GM18508 (cell line): Measurements from ENCODE around the gene AFAP1.

Source experiments
- ATAC-seq: cut with Tn5 transposase; IDR thresholded peaks from one replicate; pipeline ENCODE4 v1.9.1; 2021; ENCODE audit warnings: moderate number of reproducible peaks; ENCODE audit not compliant: insufficient read depth, unreplicated experiment

Gene AFAP1

DNA sequence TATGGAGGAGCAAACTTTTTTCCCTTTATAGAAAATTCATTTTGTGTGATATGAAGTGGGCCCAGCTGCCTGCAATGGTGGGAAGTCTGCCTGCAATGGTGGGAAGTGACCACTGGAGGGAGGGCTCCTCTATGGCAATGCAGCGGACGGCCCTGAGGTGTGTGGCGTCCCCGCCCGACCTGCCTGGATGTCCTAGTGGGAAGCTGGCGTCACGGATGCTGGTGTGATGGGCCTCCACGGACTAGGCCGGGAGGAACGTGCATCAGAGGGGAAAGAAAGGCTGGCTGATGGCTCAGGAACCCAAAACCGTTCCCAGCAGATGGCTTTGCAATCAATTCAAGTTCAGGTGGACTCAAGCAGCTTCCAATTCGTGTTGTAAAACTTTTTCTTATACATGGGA lies 177.9 kb downstream of the AFAP1 start:
- ATAC-seq: no peak

DNA sequence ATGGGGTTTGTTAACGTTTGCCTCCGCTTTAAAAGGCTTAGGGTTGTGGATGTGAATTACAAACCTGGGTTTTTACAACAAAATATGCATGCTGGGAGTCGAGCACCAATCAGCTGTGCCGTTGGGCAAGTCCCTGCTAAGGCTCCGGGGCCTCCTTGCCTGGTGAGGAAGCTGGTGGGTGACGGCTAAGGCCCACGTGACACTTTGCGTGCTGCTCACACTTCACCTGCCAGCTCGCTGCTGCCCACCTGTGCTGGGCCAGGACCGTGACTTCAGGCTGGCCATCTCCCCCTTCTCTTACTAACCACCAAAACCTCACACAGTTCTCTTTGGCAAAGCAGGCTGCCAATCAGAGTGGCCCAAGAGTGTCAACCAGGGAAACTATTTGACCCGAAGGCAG lies 178.3 kb downstream of the AFAP1 start:
- no peak for ATAC-seq

GRCh38 chr4:7760706-7761105 lies 179.0 kb downstream of the AFAP1 start:
- ATAC-seq: no peak

DNA sequence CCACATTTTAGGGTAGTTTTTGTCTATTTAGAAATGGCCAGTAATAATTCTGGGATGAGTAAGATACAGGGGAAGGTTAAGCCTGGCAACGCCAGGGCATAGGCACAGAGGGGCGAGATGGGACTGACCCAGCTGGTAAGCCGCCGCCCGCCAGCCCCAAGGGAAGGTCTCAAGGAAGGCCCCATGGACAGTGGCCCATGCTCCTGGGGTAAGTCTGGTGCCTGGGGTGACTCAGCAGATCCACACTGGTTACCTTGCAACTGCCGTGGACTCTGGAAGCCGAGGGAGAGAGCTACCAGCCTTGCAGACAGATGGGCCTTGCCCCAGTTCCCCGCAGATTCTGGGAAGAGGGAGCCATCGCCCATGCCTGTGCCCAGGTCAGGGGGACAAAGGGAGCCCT lies 179.4 kb downstream of the AFAP1 start:
- ATAC-seq: no peak

DNA sequence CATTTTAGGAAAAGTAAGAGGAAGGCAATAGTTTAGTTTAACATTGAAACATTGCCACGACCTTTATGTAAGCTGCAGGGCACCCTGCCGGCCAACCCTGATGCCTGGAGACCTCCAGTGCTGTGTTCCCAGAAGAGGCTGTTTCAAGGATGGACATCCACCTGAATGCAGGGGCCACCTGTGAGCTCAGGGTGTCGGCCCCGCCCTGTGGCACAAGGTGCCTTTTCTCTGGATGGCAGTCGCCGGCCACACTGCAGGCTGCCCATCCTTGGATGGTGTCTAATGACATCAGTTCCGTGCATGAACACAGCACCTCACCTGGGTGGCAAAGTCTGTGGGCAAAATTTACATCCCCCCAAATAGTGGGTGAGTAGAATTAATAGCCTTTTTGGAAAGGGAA lies 180.0 kb downstream of the AFAP1 start:
- no peak for ATAC-seq

DNA sequence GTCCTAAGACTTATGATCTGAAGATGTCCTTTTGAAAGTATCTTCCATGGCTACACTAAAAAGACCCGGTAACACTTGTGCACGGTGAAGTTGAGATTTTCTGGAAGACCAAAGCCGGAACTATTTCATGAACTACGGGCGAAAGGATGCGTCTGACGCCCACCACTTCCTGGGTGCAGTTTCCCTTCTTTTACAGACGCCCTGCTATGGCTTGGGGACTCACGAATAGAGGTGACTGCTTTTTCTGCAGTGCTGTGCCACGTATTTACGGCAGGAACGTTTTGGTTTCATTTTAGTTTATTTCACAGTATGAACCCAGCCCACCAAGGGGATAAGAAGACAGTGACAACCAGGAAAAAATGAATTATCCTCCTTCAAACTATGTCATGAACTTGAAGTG lies 180.4 kb downstream of the AFAP1 start:
- ATAC-seq: no peak

DNA sequence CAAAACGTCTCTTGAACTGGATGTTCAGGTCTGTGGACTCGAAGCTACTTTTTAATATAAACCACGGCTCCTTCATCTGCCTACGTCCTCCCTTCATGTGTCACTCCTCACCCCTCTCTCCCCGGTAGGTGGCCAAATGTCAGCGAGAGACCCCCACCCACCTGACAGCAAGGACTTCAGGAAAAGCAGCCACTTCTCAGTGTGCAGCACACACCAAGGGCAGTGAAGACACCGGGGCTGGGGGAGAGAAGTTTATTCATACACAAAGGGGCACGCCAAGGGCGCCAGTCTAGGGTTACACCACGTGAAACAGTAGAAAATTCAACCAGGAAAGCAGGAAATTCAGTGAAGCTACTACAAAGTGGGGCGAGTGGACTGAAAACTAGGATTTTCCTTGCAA lies 181.2 kb downstream of the AFAP1 start:
- no peak for ATAC-seq

DNA sequence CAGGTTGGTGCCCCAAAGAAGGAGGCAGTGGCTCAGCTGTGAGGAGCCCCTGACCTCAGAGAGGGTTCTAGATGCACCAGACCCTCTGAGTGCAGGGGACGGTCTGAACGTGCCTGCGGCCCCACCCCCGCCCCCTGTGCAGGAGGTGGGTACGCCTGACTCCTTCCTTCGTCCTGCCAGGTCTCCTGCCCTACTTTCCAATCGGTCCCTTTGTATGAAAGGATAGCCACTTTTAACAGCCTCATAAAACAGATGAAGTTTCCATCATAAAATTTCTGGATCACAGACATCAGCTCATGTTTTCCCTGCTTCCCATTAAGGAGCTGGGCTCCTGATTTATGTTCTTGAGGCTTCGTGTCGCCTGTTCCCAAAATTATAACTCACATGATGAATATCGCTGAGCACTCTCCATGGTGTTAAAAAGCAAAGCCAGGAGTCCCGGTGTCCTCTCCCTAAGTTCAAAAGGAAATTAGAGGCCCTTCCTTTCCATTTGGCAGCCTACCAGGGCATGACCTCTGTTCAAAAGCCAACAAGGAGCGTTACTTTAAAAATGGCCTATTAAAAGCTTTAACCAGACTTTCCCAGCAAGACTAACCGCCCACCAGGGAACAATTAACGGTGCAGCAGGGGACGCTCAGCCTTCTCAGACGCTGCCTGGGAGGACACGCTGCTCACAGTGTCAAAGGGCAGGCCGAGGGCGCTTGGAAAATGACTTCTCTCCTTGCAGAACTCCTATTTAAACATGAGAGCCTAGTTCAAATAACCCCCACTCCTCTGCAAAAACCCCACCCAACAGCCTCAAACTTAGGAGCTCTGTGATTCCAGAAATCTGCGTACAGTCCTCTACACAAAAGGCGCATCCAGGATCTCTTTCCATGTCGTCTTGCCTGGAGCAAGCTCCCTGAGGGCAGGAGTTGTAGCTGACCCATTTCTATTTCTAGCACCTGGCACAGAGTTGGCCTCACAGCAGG lies 181.9 kb downstream of the AFAP1 start:
- ATAC-seq: no peak

- no peak for ATAC-seq
Measured at GRCh38 chr4:7756561-7757355, 182.9 kb downstream of the AFAP1 start.

- ATAC-seq: no peak
Measured at GRCh38 chr4:7756071-7756470, 183.6 kb downstream of the AFAP1 start.

- ATAC-seq: no peak
Measured at GRCh38 chr4:7755561-7755960, 184.1 kb downstream of the AFAP1 start.

DNA sequence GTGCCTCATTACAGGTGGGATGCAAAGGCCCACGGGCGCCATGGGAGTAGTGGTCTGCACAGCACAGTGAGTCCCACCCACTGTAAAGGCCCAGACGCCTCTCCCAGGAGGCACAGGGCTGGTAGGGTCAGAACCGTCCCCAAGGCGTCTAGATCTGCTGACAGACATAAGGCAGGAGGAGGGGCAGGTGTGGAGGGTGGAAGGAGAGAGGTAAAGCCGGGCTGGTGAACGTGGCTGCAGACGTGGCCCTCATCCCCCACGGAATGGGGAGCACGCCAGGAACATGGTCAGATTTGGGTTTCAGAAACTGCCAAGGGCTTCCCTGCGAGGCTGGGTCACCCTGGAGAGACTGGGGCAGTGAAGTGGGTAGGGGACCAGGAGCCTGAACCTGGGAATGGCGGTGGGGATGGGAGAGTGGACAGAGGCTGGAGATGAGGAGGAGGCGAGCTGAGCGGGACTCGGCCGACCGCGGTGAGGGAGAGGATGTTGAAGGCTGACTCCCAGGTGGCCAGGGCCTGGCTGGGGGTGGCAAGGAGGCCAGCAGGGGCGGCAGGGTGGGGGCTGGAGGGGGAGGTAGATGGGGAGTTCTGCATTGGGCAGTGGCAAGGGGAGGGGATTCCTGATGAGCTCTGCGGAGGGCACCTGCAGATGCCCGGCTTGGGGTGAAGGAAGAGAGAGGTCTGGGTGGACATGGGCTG lies 184.9 kb downstream of the AFAP1 start:
- ATAC-seq: no peak

- ATAC-seq: no peak
Measured at GRCh38 chr4:7753931-7754465, 185.7 kb downstream of the AFAP1 start.

GRCh38 chr4:7753271-7753670 lies 186.4 kb downstream of the AFAP1 start:
- ATAC-seq: no peak

DNA sequence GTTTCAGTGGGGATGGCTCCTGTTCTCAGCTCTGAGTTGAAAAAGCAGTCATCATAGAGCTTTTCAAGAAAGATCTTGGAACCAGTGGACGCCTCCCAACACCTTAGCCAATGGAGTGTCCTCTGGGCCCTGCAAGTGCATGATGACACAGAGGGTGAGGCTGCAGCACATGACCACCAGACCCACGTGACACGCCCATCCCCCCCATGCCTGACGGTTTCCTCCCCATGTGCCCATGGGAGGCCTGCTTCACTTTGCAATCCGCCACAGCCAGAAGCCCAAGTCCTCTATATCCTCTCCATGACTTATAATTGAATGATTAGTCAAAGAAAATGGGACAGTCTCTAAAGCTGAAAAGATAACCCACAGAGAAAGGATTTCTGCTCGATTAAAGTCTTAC lies 187.0 kb downstream of the AFAP1 start:
- no peak for ATAC-seq

DNA sequence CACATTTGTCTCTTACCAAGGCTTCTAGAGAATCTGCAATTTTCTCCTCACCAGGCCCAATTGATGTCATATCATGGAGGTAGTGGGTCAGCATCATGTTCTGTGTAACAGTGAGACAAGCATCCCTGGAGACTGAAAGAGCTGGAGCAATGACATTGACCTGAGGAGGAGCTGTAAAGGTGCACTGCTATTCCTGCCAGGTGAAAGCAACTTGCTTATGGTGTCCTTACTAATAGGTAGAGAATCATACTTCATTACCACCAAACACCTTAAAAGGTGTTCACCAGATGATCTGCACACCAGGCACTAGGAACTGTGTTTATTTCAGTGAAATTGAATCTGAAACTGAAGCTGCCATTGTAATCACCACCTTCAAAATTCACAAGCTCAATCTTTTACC lies 188.7 kb downstream of the AFAP1 start:
- ATAC-seq: no peak

DNA sequence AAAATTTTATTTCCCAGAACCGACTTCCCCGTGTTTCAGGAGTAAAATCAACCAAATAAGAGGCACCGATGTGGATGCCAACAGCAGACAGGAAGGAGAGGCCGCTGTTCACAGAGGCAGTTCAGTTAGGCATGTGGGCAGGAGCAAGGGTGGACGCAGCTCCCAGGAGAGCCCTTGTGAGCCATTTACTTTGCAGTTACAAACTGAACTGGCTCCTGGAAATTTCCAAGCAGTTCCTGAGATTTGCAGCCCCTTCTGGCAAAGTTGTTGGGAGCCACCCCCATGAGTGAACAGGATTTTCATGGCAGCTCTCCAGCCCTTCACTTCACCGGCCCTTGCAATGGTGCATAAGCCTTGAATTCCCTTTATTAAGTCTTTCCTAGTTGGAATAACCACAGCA lies 189.1 kb downstream of the AFAP1 start:
- ATAC-seq: no peak

DNA sequence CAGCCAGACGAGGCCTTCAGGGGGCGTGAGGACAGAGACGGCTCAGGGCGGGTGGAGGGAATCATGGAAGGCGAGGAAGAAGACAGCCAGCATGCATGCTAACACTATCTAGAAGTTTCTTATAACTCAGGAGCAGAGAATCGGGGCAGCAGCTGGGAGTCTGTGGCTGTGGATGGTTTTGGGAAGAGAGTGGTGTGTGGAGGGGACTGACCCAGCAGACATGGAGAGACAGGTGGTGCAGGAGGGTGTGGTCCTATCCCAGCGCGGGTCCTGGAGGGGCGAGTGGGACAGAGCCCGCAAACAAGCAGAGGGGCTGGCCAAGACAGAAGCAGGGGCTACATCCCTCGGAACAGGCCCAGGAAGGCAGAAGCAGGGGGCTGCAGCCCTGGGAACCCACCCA lies 192.1 kb downstream of the AFAP1 start:
- ATAC-seq: no peak

- no peak for ATAC-seq
Measured at GRCh38 chr4:7747062-7747385, 192.6 kb downstream of the AFAP1 start.

DNA sequence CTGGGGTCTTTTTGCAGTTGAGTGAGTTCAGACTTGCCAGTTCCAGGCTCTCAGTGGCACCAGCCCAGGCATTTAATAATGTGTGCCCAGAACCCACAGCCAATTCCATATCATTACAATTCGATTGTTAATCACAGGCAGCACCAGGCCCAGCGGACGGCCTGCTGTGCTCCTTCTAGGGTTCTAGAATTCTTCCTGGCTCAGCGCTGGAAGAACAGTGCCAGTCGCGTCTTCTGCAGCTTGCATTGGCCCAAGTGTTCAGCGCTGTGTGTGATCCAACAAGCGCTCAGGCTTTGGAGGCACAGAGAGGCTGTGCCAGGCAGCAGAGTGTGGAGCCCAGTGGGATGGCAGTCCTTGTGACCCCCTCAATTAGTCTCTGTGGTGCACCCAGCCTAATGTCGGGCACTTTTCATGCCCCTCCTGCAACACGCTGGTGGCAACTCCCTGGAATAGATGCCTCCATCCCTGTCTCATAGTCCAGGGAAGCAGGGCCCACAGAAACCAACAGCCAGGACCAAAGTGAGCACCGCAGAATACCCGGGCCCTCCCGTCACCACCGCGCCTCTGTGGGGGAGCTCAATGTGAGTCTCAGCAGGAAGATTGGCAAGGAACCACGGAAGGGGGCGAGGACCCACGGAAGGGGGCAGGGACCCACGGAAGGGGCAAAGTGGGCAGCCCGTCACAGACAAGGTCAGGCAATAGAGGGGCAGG lies 193.2 kb downstream of the AFAP1 start:
- ATAC-seq: no peak
